Neutrophil (primary cell): ENCODE measurements around the gene CYTH4.

ENCODE experiments used
- H3K27ac ChIP-seq: fragments of 200-600 bp; sonication (generic); 2 replicates; pipeline ENCODE4 v1.5.1; 2016; ENCODE audit warnings: mild to moderate bottlenecking, moderate library complexity
- H3K27me3 ChIP-seq: fragments of 200-600 bp; sonication (generic); 2 replicates; pipeline ENCODE4 v1.6.0; 2016; ENCODE audit warnings: mild to moderate bottlenecking
- H3K36me3 ChIP-seq: fragments of 200-600 bp; sonication (generic); 2 replicates; pipeline ENCODE4 v1.5.1; 2017
- H3K4me1 ChIP-seq, 2 experiments: fragments of 200-600 bp in 1 of 2; sonication (generic) in 1 of 2; 1 replicate in 1 of 2; 2 replicates in 1 of 2; pipeline versions ENCODE4 v1.5.1 to v1.6.1; 2013 to 2016; ENCODE audit warnings: low read depth in 1 of 2, low read length in 1 of 2, mild to moderate bottlenecking in 1 of 2, moderate library complexity in 1 of 2; ENCODE audit not compliant: control insufficient read depth in 1 of 2, insufficient read depth in 1 of 2
- H3K4me3 ChIP-seq, 2 experiments: fragments of 200-600 bp in 1 of 2; sonication (generic) in 1 of 2; 1 replicate in 1 of 2; 2 replicates in 1 of 2; pipeline ENCODE4 v1.5.1; 2013 to 2016; ENCODE audit warnings: low read depth in 1 of 2, low read length in 1 of 2, mild to moderate bottlenecking in 1 of 2, moderate library complexity in 1 of 2
- H3K9me3 ChIP-seq: fragments of 200-600 bp; sonication (generic); 2 replicates; pipeline ENCODE4 v1.5.1; 2016
- CTCF ChIP-seq: fragments of 200-600 bp; sonication (generic); IDR thresholded peaks from 2 replicates; pipeline ENCODE4 v1.5.1; 2016; ENCODE audit warnings: antibody characterized with exemption

The CYTH4 gene

GRCh38 chr22:37319469-37319868 lies 37.2 kb downstream of the CYTH4 start:
- H3K36me3 ChIP-seq: peaks cover 16% of the 10 kb centered on the region
- peaks cover 49% of the 10 kb centered on the region for H3K27me3 ChIP-seq
- no peaks in the 10 kb centered on the region for H3K9me3 ChIP-seq
- H3K4me1 ChIP-seq: peaks cover 10 to 15% of the 10 kb centered on the region in 2 experiments
- H3K27ac ChIP-seq: no peak overlapping the region
- no peak overlapping the region for H3K4me3 ChIP-seq
- no peak for TF ChIP-seq CTCF

GRCh38 chr22:37320726-37321677 lies 38.7 kb downstream of the CYTH4 start:
- H3K9me3 ChIP-seq: no peaks in the 10 kb centered on the region
- no peak for TF ChIP-seq CTCF
- peaks cover 4 to 6% of the 10 kb centered on the region in 2 experiments for H3K4me1 ChIP-seq
- H3K27ac ChIP-seq: no peak overlapping the region
- H3K4me3 ChIP-seq: no peak overlapping the region
- H3K36me3 ChIP-seq: peaks cover 4% of the 10 kb centered on the region
- H3K27me3 ChIP-seq: peaks cover 64% of the 10 kb centered on the region

GRCh38 chr22:37324340-37325038 lies 42.2 kb downstream of the CYTH4 start:
- TF ChIP-seq CTCF: no peak
- Histone ChIP-seq H3K27ac (no peak overlapping the region), H3K4me3 (no peak overlapping the region), H3K4me1 (no peaks in the 10 kb centered on the region), H3K27me3 (peaks cover 97% of the 10 kb centered on the region), H3K36me3 (no peaks in the 10 kb centered on the region), H3K9me3 (no peaks in the 10 kb centered on the region)

- Histone ChIP-seq H3K4me1 (no peaks in the 10 kb centered on the region), H3K9me3 (no peaks in the 10 kb centered on the region), H3K4me3 (no peak overlapping the region), H3K27me3 (peaks cover 97% of the 10 kb centered on the region), H3K36me3 (no peaks in the 10 kb centered on the region), H3K27ac (no peak overlapping the region)
- no peak for TF ChIP-seq CTCF
Measured at GRCh38 chr22:37325039-37325395, 42.7 kb downstream of the CYTH4 start.

- peaks cover 97% of the 10 kb centered on the region for H3K27me3 ChIP-seq
- H3K27ac ChIP-seq: no peak overlapping the region
- H3K4me3 ChIP-seq: no peak overlapping the region
- H3K36me3 ChIP-seq: no peaks in the 10 kb centered on the region
- H3K9me3 ChIP-seq: no peaks in the 10 kb centered on the region
- no peak for TF ChIP-seq CTCF
- no peaks in the 10 kb centered on the region for H3K4me1 ChIP-seq
Measured at GRCh38 chr22:37326726-37327125, 44.4 kb downstream of the CYTH4 start.
